OCI-LY3 (cell line): Measurements from ENCODE around the gene RCOR2.

Experiments used
- H2AFZ ChIP-seq: fragments of 200-600, 300-600 bp; shearing (Covaris generic); 2 replicates; pipeline ENCODE4 v1.6.0; 2014; ENCODE audit warnings: antibody characterized with exemption, low read depth, low read length
- H3K27ac ChIP-seq: fragments of 200-600, 300-600 bp; sonication (generic); 2 replicates; pipeline ENCODE4 v1.5.1; 2014; ENCODE audit warnings: mild to moderate bottlenecking, low read length, moderate library complexity, mixed read lengths
- H3K27me3 ChIP-seq: fragments of 200-600, 300-600 bp; sonication (generic); 2 replicates; pipeline ENCODE4 v1.6.1; 2014; ENCODE audit warnings: low read depth, low read length, mixed read lengths
- H3K36me3 ChIP-seq: fragments of 200-600, 300-600 bp; sonication (generic); replicated peaks from 2 replicates; pipeline ENCODE3; 2014; ENCODE audit warnings: low read depth, low read length, mixed read lengths
- H3K4me1 ChIP-seq: fragments of 300-600, 200-600 bp; sonication (generic); 2 replicates; pipeline ENCODE4 v1.6.1; 2014; ENCODE audit warnings: low read length, mixed read lengths
- H3K4me2 ChIP-seq: fragments of 200-600, 300-600 bp; sonication (generic); 2 replicates; pipeline ENCODE4 v1.6.1; 2014; ENCODE audit warnings: low read length, mixed read lengths
- H3K4me3 ChIP-seq: fragments of 300-600, 200-600 bp; sonication (generic); 2 replicates; pipeline ENCODE4 v1.5.1; 2014; ENCODE audit warnings: antibody characterized with exemption, mild to moderate bottlenecking, low read length, moderate library complexity
- H3K79me2 ChIP-seq: fragments of 300-600, 200-600 bp; shearing (Covaris generic); 2 replicates; pipeline ENCODE4 v1.6.1; 2014; ENCODE audit warnings: mild to moderate bottlenecking, low read length, mixed read lengths
- H3K9ac ChIP-seq: fragments of 300-600, 200-600 bp; shearing (Covaris generic); 2 replicates; pipeline ENCODE4 v1.6.0; 2014; ENCODE audit warnings: mild to moderate bottlenecking, low read length, moderate library complexity
- H3K9me3 ChIP-seq: fragments of 200-600, 300-600 bp; shearing (Covaris generic); 2 replicates; pipeline ENCODE4 v1.6.1; 2014; ENCODE audit warnings: low read length, mixed read lengths; ENCODE audit not compliant: insufficient read depth
- H4K20me1 ChIP-seq: fragments of 200-600, 300-600 bp; sonication (generic); 2 replicates; pipeline ENCODE4 v1.6.1; 2016; ENCODE audit warnings: low read length, mixed read lengths; ENCODE audit not compliant: insufficient read depth
- EZH2phosphoT487 ChIP-seq: fragments of 200-600 bp; shearing (Covaris generic); IDR thresholded peaks from 2 replicates; pipeline ENCODE4 v1.6.1; 2018; ENCODE audit warnings: antibody characterized with exemption, mixed run types, low read depth
- TF ChIP-seq, protein P1 (sequence below): fragments of 200-600, 300-600 bp; sonication (generic); IDR thresholded peaks from 2 replicates; pipeline ENCODE4 v1.5.1; 2014; ENCODE audit warnings: antibody characterized with exemption, low read length, low read depth

RCOR2 gene

GRCh38 chr11:63933459-63933858 is 16.5 kb upstream of the RCOR2 start:
- no peak overlapping the region for H3K4me3 ChIP-seq
- no peak overlapping the region for H3K4me2 ChIP-seq
- no peak overlapping the region for H3K9ac ChIP-seq
- peaks cover 9% of the 10 kb centered on the region for H3K27me3 ChIP-seq
- no peak overlapping the region for H2AFZ ChIP-seq
- no peak overlapping the region for H3K27ac ChIP-seq
- H3K79me2 ChIP-seq, result no peaks in the 10 kb centered on the region
- H3K4me1 ChIP-seq, result peaks cover 5% of the 10 kb centered on the region; the same call in 1 of the 2 replicates
- H4K20me1 ChIP-seq, result no peaks in the 10 kb centered on the region
- no peaks in the 10 kb centered on the region for H3K36me3 ChIP-seq
- no peaks in the 10 kb centered on the region for H3K9me3 ChIP-seq
- TF ChIP-seq, protein P1, sequence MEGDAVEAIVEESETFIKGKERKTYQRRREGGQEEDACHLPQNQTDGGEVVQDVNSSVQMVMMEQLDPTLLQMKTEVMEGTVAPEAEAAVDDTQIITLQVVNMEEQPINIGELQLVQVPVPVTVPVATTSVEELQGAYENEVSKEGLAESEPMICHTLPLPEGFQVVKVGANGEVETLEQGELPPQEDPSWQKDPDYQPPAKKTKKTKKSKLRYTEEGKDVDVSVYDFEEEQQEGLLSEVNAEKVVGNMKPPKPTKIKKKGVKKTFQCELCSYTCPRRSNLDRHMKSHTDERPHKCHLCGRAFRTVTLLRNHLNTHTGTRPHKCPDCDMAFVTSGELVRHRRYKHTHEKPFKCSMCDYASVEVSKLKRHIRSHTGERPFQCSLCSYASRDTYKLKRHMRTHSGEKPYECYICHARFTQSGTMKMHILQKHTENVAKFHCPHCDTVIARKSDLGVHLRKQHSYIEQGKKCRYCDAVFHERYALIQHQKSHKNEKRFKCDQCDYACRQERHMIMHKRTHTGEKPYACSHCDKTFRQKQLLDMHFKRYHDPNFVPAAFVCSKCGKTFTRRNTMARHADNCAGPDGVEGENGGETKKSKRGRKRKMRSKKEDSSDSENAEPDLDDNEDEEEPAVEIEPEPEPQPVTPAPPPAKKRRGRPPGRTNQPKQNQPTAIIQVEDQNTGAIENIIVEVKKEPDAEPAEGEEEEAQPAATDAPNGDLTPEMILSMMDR, result no peak
- TF ChIP-seq EZH2phosphoT487, result no peak

GRCh38 chr11:63931876-63932275 is 14.9 kb upstream of the RCOR2 start:
- Histone ChIP-seq H3K27ac (no peak overlapping the region), H3K9ac (no peak overlapping the region)

GRCh38 chr11:63931045-63931444 is 14.1 kb upstream of the RCOR2 start:
- no peak overlapping the region for H3K4me2 ChIP-seq
- H3K27me3 ChIP-seq, result peaks cover 26% of the 10 kb centered on the region
- TF ChIP-seq, protein P1, result no peak
- TF ChIP-seq EZH2phosphoT487, result no peak
- H3K9me3 ChIP-seq, result no peaks in the 10 kb centered on the region
- H3K36me3 ChIP-seq, result no peaks in the 10 kb centered on the region
- no peaks in the 10 kb centered on the region for H3K4me1 ChIP-seq
- no peaks in the 10 kb centered on the region for H3K79me2 ChIP-seq
- no peak overlapping the region for H3K4me3 ChIP-seq
- H4K20me1 ChIP-seq, result no peaks in the 10 kb centered on the region
- no peak overlapping the region for H2AFZ ChIP-seq
- H3K27ac ChIP-seq, result no peak overlapping the region
- H3K9ac ChIP-seq, result no peak overlapping the region

More at GRCh38 chr11:63931876-63932275, 14.9 kb upstream of the RCOR2 start:
- TF ChIP-seq, protein P1, result no peak
- TF ChIP-seq EZH2phosphoT487, result no peak
- Histone ChIP-seq H3K27me3 (peaks cover 25% of the 10 kb centered on the region), H3K4me1 (no peaks in the 10 kb centered on the region), H3K79me2 (no peaks in the 10 kb centered on the region), H3K36me3 (no peaks in the 10 kb centered on the region), H4K20me1 (no peaks in the 10 kb centered on the region), H3K4me3 (no peak overlapping the region), H2AFZ (no peak overlapping the region), H3K4me2 (no peak overlapping the region), H3K9me3 (no peaks in the 10 kb centered on the region)

GRCh38 chr11:63929616-63930015 is 12.7 kb upstream of the RCOR2 start:
- H3K4me3 ChIP-seq, result no peak overlapping the region
- no peaks in the 10 kb centered on the region for H4K20me1 ChIP-seq
- H3K79me2 ChIP-seq, result no peaks in the 10 kb centered on the region
- TF ChIP-seq EZH2phosphoT487, result no peak
- TF ChIP-seq, protein P1, result no peak
- H3K4me2 ChIP-seq, result no peak overlapping the region
- no peak overlapping the region for H2AFZ ChIP-seq
- H3K27me3 ChIP-seq, result peaks cover 26% of the 10 kb centered on the region
- H3K27ac ChIP-seq, result no peak overlapping the region
- no peak overlapping the region for H3K9ac ChIP-seq
- H3K4me1 ChIP-seq, result no peaks in the 10 kb centered on the region
- no peaks in the 10 kb centered on the region for H3K9me3 ChIP-seq
- no peaks in the 10 kb centered on the region for H3K36me3 ChIP-seq
